GM18517 (cell line): ENCODE measurements around the gene FTO.
"Not testable (repeated sequence)": the region's sequence is repeated elsewhere in the genome, so short reads cannot be mapped to it uniquely, and the experiment has no call there.

Source experiments
- ATAC-seq: cut with Tn5 transposase; IDR thresholded peaks from one replicate; pipeline ENCODE4 v1.9.1; 2021; ENCODE audit warnings: mild to moderate bottlenecking, moderate library complexity; ENCODE audit not compliant: unreplicated experiment

FTO gene

DNA sequence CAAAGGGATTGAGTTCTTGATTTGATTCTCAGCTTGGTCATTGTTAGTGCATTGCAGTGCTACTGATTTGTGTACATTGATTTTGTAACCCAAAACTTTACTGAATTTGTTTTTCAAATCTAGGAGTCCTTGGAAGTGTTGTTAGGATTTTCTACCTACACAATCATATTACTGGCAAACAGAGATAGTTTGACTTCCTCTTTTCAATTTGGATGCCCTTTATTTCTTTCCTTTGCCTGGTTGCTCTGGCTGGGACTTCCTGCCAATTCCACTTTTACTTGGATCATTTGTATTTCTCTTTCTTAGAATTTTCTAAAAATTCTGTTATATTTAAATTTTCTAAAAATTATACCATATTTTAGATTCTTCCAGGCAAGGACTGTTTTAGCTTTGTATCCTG is 151.1 kb downstream of the FTO start:
- ATAC-seq: no peak

DNA sequence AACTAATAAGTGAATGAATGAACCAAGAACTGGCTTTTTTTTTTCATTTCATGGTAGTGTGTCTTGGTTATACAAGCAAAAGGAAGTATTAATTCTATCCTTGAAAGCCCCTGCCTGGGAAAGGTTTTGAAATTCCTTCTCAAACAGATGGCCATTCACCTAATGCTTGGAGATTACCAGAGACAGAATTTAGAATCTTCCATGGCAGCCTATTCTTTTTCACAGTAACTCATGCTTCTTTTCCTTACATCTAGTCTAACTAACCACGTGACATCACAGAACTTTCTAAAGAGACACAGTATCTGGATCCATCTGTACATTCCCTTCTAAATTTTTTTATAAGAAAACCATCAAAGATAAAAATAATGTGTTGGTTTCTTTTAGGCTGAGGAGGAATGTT is 151.6 kb downstream of the FTO start:
- ATAC-seq: no peak

DNA sequence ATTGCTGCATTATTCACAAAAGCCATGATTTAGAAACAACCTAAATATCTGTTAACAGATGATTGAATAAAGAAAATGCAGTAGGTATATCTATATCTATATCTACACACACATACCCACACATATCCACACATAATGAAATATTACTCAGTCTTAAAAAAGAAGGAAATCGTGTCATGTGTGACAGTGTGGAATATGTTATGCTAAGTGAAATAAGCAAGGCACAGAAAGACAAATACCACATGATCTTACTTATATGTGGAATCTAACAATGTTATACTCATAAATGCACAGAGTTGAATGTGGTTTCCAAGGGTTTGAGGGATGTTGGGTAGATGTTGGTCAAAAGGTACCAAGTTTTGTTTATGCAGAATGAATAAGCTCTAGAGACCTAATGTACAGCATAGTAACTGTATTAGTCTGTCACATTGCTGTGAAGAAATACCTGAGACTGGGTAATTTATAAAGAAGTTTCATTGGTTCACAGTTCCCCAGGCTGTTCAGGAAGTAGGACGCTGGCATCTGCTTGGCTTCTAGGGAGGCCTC is 156.1 kb downstream of the FTO start:
- no peak for ATAC-seq

DNA sequence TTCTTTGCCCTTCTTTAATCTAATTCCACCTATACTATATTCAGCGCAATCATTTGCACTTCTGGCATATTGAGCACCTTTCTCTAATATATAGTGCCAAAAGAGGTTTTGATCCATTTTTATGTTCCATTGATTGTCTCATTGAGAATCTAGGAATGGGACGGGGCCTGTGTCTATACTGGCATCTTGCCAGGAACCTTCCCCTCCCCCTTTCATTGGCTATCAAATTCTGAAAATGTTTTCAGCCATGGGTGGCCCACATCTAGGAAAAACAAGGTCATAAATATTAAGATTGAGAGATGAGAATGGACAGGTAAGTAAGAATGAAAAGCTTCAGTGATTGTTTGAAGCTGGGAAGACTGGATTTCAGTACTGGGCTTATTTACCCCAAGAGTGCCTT is 159.9 kb downstream of the FTO start:
- no peak for ATAC-seq

DNA sequence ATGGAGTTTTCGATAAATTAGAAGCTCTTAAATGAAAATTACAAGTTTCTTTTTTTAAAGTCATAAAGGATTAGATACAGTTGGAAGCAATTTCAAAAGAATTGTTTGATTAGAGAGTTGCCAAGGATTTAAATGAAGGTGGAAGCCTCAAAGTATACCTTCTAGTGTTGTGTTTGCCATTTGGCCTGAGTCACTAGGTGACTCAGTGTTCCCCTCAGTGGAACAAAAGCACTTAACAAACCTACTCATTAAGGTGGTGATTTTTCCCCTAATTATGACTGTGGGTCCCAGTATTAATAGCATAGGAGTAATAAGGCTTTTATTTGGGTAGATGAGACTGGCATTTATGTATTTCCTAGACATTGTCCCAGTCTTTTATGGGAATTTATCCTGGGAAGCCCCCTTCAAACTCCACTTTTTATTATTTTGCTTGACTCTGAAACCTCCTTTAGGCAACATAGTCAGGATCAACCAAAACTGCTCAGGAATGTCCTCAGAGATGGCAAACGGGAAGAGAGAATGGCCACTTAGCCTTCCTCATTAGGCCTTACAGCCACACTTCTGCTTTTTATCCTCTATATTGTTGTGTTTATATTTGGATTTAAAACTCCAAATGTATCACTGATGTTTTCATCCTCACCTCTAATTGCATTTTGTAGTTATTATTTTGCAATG is 161.0 kb downstream of the FTO start:
- ATAC-seq: no peak

DNA sequence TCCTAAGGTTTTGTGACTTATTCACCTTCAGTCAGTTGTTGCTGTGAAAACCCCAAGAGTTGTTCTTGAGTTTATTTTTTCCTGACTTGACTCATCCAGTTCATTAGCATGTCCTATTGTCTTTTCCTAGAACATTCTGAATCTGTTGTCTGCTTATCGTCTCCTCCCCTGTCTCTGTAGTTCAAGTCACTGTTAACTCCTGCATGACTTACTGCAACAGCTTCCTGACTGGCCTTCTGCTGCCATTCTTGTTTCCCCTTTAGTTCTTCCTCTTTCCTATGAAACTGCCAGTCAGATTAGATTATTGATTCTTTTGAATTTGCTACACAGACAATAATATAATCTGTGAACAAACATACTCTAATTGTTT is 161.5 kb downstream of the FTO start:
- no peak for ATAC-seq

DNA sequence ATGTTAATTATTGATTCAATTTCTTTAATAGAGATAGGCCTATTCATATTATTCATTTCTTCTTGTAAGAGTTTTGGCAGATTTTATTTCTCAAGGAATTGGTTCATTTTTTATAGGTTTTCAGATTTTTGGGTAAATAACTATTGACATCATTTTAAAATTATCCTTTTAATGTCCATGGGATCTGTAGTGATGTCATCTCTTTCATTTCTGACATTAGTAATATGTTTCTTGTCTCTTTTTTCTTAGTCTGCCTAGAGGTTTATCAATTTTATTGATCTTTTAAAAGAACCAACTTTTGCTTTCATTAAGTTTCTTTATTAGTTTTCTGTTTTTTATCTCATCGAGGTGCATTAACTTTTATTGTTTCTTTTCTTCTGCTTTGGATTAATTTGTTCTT is 162.6 kb downstream of the FTO start:
- no peak for ATAC-seq

DNA sequence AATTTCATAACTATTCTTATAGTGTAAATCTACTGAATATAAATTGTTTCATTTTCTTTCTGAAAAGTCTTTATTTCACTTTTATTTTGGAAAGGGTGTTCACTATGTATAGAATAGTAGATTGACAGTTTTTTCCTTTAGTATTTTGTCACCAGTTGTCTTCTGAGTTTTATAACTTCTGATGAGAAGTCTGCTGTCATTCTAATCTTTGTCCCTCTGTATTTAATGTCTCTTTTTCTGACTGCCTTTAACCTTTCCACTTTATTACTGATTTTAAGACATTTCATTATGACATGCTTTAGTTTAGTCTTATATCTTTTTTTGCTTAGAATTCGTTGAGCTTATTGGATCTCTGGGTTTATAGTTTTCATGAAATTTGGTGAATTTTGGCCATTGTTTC is 166.9 kb downstream of the FTO start:
- ATAC-seq: no peak

DNA sequence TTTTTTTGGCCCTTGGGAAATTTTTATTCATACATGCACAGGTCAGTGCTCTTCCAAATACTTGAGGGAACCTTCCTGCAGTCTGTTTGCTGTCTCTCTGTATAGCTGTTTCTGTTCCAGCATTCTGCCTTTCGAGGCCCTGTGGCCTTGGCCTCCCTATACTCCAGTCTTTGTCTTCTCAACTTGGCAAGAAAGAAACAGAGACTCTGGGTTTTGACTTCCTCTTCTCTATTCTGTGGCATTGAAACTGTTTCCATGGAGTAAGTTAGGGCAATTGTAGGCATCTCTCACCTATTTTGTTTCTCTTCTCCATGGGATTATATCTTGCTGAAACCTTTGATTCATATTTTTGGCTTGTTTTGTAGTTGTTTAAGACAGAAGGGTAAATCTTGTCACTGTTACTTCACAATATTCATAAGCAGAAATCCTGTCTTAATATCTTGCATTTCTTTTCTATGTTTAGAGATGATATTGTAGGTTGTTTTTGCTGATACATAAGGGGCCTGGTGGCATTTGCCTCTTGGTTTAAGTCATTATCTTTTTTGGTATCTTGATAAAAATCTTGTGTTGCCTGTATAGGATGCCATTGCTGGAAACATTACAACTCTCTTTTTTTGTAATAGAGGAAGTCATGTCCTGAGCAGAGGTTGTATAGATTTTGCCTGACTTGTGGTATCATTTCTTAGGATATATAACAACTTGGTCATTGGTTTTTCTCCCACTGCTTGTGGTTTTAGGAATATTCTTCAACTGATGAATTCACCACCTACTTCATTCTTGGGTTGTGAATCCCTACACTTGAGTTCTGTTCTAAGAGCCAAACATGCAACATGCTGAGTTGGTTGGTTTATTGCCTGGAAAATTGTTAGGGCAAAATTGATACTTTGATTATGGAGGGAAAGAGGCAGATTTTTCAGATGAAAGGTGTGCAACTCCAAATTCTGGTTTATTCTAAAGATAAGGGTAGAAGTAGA is 168.6 kb downstream of the FTO start:
- ATAC-seq: no peak

DNA sequence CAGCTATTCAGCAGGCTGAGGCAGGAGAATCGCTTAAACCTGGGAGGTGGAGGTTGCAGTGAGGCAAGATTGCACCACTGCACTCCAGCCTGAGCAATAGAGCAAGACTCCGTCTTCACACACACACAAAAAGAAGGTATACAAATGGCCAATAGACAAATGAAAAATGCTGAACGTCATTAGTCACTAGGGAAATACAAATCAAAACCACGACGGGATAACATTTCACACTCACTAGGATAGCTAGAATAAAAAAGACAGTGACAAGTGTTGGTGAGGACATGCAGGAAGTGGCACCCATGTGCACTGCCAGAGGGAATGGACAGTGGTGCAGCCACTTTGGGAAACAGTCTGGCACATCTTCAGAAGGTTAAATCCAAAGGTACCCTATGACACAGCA is 172.9 kb downstream of the FTO start:
- ATAC-seq: no peak

DNA sequence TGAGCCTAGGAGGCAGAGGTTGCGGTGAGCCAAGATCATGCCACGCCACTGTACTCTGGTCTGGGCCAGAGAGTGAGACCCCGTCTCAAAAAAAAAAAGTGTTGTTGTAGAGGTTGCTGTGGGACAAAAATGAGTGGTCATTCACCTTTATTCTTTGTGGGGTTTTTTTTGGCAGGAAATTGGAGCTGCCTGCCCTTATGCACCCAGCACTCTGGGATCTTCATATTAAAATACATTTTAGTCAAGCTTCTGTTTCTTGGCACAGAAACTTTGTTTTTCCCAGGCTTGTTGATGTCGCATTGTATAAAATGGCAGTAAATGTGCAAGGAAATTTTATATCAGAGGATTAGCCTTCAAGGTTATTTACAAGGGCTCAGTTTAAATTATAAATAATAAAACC is 174.3 kb downstream of the FTO start:
- no peak for ATAC-seq

DNA sequence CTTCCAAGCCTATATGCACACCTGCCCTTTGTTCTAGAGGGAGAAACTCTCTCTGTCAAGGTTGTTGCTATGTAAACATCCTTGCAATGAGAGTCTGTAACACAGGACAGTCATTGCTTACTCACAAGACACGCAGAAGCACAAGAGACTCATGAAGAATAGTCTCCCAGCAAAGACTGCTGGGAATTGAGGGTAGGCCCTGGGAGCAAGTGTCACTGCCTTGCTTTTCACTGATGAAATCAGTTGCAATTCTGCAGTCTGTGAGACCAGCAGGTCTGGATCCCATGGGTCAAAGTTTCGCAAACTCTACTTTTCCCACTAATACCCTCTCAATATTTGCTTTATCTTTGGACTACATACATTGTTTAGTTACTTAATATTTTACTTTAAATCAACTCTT is 177.4 kb downstream of the FTO start:
- ATAC-seq: no peak

DNA sequence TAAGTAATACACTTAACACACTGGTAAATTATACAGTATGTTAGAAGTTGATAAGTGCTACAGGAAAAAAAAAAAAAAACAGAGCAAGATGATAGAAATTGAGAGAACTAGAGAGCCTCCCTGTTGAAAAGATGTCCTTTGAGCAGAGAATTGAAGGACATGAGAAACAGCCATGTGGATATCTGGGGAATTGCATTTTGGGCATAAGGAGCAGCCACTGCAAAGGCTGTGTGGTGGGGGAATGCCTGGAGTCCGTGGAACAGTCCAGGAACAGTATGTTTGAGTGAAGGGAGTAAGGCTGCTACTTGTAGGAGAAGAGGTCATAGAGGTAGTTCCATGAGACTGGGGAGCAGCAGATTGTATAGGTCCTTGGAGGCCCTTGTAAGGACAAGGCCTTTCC is 178.4 kb downstream of the FTO start:
- no peak for ATAC-seq

DNA sequence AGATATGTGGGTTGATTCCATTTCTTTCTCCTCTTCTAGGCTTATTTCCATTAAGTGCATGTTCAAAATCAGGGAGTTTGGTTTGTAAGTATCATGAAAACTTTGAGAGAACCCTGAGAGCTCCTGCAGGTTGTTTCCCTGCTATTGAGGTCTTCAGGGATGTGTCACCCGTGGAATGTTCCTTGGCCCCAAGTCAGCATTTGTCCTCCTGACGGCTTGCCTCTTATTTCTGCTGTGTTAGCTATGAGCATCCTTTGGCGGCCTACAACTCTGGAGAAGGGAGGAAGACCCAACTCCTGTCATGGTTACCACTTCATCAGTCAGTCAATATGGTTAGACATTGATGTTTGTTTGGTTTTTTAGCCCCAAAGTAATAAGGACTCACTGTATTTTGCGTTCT is 180.8 kb downstream of the FTO start:
- ATAC-seq: no peak

DNA sequence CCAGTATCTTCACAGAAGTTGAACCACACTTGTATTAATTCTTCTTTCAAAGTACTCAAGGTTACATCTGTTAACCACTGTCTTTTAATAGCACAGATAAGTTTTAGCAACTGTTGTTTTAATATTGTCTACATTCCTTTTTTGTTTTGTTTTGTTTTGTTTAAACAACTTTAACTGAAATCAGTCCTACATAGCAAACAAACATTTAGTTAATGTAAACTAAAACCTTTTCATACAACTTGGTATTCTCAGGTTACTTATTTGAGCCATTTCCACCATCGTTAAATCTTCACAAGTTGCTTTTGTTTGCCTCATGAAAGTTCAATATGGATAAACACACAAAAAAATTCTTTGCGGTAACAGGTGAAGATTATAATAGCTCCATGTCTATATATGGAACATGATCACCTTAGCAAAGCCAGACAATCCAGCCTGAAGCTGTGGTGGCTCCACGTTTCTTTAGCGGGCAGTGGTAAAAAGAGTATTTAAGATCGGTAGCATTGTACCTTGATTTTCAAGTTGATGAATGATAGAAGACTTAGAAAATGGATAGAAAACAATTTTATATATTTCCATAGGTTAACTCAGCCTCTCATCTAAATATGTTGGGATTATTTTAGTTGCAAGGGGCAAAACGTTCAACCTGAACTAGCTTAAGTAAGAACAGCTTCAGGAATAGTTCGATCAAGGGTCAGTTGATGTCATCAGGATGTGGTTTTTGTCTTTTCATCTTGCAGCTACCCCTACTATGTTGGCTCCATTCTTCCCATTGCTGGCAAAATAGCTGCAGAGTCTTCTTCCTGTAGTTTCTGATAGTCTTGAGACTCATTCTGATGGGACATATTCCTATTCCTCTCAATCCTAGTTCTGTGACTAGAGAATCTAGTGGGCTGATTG is 182.8 kb downstream of the FTO start:
- ATAC-seq: no peak

DNA sequence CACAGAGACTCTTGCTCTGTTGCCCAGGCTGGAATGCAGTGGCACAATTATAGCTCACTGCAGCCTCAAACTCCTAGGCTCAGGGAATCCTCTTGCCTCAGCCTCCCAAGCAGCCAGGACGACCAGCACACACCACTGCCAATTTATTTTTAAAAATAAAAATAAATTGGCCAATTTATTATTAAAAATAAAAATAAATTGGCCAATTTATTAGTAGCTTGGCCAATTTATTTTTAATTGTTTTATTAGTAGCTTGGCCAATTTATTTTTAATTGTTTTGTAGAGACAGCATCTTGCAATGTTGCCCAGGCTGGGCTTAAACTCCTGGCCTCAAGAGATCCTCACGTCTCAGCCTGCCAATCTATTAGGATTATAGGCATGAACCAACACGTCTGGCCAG is 184.3 kb downstream of the FTO start:
- no peak for ATAC-seq

DNA sequence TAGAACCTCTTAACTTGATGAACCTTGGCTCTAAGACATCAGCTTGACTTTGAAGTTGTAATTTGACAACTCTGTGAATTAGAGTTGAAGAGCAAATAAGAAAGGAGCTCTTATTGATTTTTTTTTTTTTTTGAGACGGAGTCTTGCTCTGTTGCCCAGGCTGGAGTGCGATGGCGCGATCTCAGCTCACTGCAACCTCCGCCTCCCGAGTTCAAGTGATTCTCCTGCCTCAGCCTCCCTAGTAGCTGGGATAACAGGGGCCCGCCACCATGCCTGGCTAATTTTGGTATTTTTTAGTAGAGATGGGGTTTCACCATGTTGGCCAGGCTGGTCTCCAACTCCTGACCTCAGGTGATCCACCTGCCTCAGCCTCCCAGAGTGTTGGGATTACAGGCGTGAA is 186.9 kb downstream of the FTO start:
- ATAC-seq: not testable (repeated sequence)

DNA sequence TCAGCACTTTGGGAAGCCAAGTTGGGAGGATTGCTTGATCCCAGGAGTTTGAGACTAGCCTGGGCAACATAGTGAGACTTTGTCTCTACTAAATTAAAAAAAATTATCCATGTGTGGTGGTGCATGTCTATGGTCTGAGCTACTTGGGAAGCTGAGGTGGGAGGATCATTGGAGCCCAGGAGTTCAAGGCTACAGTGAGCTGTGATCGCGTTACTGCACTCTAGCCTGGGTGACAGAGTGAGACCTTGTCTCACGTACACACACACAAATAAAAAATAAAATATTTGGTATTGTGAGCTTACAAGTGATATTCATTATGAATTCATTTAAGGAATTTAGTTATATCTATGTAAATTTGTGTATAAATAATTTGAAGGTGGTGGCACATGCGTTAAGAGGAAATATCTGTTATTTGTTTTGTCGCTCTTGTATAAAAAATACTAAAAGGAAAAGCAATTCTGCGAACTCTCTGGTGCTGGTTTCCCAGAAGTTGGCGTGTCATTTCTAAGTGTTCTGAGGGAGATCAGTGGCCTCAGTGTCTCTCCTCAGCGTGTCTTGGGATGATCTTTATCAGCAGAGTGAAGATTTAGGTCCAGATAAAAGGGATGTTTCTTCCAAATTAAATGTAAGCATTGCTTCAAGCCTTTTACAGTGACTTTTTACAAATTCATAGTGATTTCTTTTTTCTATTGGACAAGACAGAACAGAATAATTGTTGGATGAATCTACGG is 187.6 kb downstream of the FTO start:
- ATAC-seq: no peak

DNA sequence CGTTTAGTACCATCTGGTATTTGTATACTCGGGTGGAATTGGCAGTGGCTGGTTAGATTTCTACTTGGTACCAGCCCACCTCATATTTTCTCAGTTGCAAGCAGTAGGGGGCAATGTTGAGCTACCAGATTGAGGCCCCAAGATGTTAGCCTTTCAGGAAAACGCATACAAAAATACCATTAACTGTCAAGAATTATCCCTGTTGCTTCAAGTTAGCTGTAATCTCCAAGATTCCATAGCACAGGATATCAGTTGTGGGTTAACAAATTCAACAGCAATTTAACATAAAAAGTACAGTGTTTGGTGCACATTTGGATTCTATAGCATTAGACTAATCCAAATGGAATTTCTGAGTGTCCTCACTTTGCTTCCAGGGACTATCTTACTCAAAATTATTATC is 188.2 kb downstream of the FTO start:
- no peak for ATAC-seq

DNA sequence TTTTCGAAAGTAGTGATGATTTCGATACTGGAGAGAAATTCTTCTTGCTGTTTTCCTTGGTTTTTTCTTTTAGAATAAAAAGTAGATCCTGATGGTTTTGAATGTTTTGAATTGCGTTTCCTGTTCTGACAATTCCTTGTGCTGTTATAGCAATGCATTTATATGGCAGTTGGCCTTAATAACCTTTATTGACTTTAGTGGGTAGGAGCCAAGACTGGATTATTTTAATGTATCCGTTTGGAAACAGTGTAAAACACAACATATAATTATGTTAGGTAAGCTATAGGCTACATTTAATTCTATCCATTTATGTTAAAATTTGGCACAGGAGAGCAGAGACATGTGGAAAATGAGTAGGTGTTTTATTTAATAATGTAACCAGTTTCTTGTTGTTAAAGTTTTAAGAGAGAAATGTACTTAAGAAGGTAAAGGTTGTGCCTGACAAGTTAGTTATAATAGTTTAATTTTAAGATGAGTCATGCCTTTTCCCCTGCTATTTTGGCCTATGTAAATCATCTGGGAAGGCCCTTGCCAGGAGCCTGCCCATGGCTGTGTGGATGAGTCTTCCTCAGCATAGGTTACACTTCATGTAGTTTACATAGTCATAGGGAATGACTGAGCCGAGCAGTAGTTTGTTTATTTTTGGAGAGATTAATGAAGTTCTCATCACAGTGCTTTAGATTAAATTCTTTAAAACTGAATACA is 189.9 kb downstream of the FTO start:
- no peak for ATAC-seq
